ENCODE results near the gene CDH23. TPM values are rescaled to one million over a fixed set of nuclear protein-coding genes. Genes with fewer than 3 reads are reported as not detected.

The CDH23 gene
- total and polyA plus RNA-seq, 10 of the 15 experiments (the other 5 are each of a cell fraction or from before 2014, with no cell fraction given): 0.09 to 0.40 (median 0.15) TPM; not detected in 1

DNA sequence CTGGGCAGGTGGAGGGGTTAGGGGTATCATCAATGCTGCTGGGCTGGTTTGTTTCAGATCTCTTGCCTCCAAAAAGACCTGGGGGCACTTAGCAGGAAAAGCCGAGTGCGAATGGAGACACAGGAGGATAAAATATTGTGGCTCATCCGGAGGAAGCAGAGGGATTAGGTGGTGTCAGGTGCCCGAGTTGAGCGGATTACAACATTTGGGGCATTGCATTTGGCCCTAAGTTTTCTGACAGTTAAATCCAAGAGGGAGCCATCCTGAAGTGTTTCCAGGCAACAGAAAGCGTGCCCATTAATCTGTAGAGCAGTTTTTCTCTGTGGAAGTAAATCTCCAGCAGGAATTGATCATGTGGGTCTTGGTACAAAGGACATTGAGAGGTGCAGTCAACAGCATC is 85.9 kb downstream of the CDH23 start (continued):
- TF ChIP-seq, protein P1, sequence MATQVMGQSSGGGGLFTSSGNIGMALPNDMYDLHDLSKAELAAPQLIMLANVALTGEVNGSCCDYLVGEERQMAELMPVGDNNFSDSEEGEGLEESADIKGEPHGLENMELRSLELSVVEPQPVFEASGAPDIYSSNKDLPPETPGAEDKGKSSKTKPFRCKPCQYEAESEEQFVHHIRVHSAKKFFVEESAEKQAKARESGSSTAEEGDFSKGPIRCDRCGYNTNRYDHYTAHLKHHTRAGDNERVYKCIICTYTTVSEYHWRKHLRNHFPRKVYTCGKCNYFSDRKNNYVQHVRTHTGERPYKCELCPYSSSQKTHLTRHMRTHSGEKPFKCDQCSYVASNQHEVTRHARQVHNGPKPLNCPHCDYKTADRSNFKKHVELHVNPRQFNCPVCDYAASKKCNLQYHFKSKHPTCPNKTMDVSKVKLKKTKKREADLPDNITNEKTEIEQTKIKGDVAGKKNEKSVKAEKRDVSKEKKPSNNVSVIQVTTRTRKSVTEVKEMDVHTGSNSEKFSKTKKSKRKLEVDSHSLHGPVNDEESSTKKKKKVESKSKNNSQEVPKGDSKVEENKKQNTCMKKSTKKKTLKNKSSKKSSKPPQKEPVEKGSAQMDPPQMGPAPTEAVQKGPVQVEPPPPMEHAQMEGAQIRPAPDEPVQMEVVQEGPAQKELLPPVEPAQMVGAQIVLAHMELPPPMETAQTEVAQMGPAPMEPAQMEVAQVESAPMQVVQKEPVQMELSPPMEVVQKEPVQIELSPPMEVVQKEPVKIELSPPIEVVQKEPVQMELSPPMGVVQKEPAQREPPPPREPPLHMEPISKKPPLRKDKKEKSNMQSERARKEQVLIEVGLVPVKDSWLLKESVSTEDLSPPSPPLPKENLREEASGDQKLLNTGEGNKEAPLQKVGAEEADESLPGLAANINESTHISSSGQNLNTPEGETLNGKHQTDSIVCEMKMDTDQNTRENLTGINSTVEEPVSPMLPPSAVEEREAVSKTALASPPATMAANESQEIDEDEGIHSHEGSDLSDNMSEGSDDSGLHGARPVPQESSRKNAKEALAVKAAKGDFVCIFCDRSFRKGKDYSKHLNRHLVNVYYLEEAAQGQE (IDR thresholded peaks at IDR 0.05; ENCODE audit: low read depth, low read length): no peak
- TF ChIP-seq SMC3 (IDR thresholded peaks at IDR 0.05; ENCODE audit: borderline replicate concordance, low read length): no peak
- TF ChIP-seq, protein P2, sequence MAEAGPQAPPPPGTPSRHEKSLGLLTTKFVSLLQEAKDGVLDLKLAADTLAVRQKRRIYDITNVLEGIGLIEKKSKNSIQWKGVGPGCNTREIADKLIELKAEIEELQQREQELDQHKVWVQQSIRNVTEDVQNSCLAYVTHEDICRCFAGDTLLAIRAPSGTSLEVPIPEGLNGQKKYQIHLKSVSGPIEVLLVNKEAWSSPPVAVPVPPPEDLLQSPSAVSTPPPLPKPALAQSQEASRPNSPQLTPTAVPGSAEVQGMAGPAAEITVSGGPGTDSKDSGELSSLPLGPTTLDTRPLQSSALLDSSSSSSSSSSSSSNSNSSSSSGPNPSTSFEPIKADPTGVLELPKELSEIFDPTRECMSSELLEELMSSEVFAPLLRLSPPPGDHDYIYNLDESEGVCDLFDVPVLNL (IDR thresholded peaks at IDR 0.05; ENCODE audit: low read depth, low read length): no peak
- no peak for TF ChIP-seq ZNF687 (IDR thresholded peaks at IDR 0.05)
- no peak for TF ChIP-seq SIN3A (IDR thresholded peaks at IDR 0.05; ENCODE audit: low read depth, low read length)
- no peak for TF ChIP-seq SMAD1 (IDR thresholded peaks at IDR 0.05; ENCODE audit: low read depth, partially characterized antibody)
- TF ChIP-seq, protein P3, sequence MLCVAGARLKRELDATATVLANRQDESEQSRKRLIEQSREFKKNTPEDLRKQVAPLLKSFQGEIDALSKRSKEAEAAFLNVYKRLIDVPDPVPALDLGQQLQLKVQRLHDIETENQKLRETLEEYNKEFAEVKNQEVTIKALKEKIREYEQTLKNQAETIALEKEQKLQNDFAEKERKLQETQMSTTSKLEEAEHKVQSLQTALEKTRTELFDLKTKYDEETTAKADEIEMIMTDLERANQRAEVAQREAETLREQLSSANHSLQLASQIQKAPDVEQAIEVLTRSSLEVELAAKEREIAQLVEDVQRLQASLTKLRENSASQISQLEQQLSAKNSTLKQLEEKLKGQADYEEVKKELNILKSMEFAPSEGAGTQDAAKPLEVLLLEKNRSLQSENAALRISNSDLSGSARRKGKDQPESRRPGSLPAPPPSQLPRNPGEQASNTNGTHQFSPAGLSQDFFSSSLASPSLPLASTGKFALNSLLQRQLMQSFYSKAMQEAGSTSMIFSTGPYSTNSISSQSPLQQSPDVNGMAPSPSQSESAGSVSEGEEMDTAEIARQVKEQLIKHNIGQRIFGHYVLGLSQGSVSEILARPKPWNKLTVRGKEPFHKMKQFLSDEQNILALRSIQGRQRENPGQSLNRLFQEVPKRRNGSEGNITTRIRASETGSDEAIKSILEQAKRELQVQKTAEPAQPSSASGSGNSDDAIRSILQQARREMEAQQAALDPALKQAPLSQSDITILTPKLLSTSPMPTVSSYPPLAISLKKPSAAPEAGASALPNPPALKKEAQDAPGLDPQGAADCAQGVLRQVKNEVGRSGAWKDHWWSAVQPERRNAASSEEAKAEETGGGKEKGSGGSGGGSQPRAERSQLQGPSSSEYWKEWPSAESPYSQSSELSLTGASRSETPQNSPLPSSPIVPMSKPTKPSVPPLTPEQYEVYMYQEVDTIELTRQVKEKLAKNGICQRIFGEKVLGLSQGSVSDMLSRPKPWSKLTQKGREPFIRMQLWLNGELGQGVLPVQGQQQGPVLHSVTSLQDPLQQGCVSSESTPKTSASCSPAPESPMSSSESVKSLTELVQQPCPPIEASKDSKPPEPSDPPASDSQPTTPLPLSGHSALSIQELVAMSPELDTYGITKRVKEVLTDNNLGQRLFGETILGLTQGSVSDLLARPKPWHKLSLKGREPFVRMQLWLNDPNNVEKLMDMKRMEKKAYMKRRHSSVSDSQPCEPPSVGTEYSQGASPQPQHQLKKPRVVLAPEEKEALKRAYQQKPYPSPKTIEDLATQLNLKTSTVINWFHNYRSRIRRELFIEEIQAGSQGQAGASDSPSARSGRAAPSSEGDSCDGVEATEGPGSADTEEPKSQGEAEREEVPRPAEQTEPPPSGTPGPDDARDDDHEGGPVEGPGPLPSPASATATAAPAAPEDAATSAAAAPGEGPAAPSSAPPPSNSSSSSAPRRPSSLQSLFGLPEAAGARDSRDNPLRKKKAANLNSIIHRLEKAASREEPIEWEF (IDR thresholded peaks at IDR 0.05; ENCODE audit: insufficient replicate concordance, low read depth, low read length): no peak

Data from GM12878 (cell line).